NCI-H774 (cell line): Measurements from ENCODE around the gene SFTPA2.
"Not testable (repeated sequence)": the region's sequence is repeated elsewhere in the genome, so short reads cannot be mapped to it uniquely, and the experiment has no call there.

Source experiments
- DNase-seq: peaks from one replicate; lab custom pipeline; 2025; lab: John Stamatoyannopoulos, UW

SFTPA2 gene

GRCh38 chr10:79511891-79512583, 48.2 kb downstream of the SFTPA2 start, which contains the start of gene EIF5AL1:
Gene EIF5AL1, plus strand, starts transcription at chr10:79512533. Its CDS starts 117 bp downstream, at chr10:79512650.
- DNase-seq = not testable (repeated sequence)

- not testable (repeated sequence) for DNase-seq
Observed at GRCh38 chr10:79509934-79510508, 50.2 kb downstream of the SFTPA2 start.

DNA sequence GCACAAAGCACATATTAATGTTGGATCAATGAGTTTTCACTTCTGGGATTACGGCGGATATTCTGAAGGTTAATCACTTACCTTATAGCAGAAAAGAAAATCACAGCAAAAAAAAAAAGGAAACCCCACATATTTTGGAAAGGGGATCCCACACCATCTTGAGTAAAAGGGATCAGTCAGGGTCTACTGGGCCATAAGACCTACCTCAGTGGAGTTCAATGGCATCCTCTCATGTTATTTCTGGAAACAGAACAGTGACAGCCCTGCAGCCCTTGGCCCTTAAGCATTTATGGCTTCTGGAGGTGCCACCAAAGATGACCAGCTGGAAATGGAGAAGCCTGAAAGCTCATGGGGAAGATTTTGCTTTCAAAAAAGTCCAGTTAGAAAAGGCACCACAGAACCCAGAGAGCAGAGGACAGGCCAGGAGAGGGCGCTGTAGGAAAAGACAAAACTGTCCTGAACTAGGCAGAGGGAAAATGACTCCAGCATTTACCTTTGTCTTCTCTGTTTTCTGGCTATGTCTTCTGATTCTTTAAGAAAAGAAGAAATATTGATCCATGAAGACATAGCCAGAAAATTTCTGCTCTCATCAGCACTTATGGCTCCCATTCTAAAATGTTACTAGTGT, 50.8 kb downstream of the SFTPA2 start:
- DNase-seq = not testable (repeated sequence)

- DNase-seq = not testable (repeated sequence)
Observed at GRCh38 chr10:79508245-79508644, 52.0 kb downstream of the SFTPA2 start.

GRCh38 chr10:79507440-79508167, 52.6 kb downstream of the SFTPA2 start:
- DNase-seq = no peak
